ENCODE data around the gene TNIK.

GRCh38 chr3:171342783-171343420 lies 117.3 kb downstream of the TNIK start:
- TF ChIP-seq, protein P1, sequence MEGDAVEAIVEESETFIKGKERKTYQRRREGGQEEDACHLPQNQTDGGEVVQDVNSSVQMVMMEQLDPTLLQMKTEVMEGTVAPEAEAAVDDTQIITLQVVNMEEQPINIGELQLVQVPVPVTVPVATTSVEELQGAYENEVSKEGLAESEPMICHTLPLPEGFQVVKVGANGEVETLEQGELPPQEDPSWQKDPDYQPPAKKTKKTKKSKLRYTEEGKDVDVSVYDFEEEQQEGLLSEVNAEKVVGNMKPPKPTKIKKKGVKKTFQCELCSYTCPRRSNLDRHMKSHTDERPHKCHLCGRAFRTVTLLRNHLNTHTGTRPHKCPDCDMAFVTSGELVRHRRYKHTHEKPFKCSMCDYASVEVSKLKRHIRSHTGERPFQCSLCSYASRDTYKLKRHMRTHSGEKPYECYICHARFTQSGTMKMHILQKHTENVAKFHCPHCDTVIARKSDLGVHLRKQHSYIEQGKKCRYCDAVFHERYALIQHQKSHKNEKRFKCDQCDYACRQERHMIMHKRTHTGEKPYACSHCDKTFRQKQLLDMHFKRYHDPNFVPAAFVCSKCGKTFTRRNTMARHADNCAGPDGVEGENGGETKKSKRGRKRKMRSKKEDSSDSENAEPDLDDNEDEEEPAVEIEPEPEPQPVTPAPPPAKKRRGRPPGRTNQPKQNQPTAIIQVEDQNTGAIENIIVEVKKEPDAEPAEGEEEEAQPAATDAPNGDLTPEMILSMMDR (conservative IDR thresholded peaks at IDR 0.05; ENCODE audit: low read depth, low read length): no peak
- TF ChIP-seq EZH2 (IDR thresholded peaks at IDR 0.05; ENCODE audit: borderline replicate concordance, low read depth, low read length, poor library complexity, severe bottlenecking): no peak

Measured in A673 (cell line).